Measurements from ENCODE around the gene PCYT1B.
A peak's percentile ranks its signal among the peaks of the same experiment; 100 is the strongest.

PCYT1B gene

GRCh38 chrX:24647257-24648058, at the start of gene PCYT1B:
TSS of gene PCYT1B (minus strand) at chrX:24647347. CDS start at chrX:24647105, 242 bp downstream.
- peak; percentile 67 to 75 for DNase-seq
- H3K36me3 ChIP-seq: no peaks in the 10 kb centered on the region
- H3K4me3 ChIP-seq: peak within 1 kb of the TSS; percentile 36 to 46
- TF ChIP-seq, protein P1, sequence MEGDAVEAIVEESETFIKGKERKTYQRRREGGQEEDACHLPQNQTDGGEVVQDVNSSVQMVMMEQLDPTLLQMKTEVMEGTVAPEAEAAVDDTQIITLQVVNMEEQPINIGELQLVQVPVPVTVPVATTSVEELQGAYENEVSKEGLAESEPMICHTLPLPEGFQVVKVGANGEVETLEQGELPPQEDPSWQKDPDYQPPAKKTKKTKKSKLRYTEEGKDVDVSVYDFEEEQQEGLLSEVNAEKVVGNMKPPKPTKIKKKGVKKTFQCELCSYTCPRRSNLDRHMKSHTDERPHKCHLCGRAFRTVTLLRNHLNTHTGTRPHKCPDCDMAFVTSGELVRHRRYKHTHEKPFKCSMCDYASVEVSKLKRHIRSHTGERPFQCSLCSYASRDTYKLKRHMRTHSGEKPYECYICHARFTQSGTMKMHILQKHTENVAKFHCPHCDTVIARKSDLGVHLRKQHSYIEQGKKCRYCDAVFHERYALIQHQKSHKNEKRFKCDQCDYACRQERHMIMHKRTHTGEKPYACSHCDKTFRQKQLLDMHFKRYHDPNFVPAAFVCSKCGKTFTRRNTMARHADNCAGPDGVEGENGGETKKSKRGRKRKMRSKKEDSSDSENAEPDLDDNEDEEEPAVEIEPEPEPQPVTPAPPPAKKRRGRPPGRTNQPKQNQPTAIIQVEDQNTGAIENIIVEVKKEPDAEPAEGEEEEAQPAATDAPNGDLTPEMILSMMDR (IDR thresholded peaks at IDR 0.05): no peak
- H3K27me3 ChIP-seq: no peaks in the 10 kb centered on the region
- H3K4me1 ChIP-seq: peaks cover 0 to 6% (median 2%) of the 10 kb centered on the region in 4 donors
- peak within 1 kb of the TSS in 1 of 2 donors; percentile 22 for H3K27ac ChIP-seq
- no peaks in the 10 kb centered on the region for H3K9me3 ChIP-seq
- intact Hi-C loops (cut with DNase I; ENCODE audit: low total_unique reads): no loop called here

- peaks cover 0 to 7% (median 4%) of the 10 kb centered on the region in 4 donors for H3K4me1 ChIP-seq
- intact Hi-C loops (cut with DNase I; ENCODE audit: low total_unique reads): no loop called here
- H3K9me3 ChIP-seq: no peaks in the 10 kb centered on the region
- H3K4me3 ChIP-seq: no peak overlapping the region
- H3K27ac ChIP-seq: no peak overlapping the region
- TF ChIP-seq, protein P1 (IDR thresholded peaks at IDR 0.05): no peak
- DNase-seq: no peak
- no peaks in the 10 kb centered on the region for H3K27me3 ChIP-seq
- peaks cover 0 to 7% (median 6%) of the 10 kb centered on the region in 3 donors for H3K36me3 ChIP-seq
Measured at GRCh38 chrX:24696294-24696693, 49.1 kb upstream of the PCYT1B start.

DNA sequence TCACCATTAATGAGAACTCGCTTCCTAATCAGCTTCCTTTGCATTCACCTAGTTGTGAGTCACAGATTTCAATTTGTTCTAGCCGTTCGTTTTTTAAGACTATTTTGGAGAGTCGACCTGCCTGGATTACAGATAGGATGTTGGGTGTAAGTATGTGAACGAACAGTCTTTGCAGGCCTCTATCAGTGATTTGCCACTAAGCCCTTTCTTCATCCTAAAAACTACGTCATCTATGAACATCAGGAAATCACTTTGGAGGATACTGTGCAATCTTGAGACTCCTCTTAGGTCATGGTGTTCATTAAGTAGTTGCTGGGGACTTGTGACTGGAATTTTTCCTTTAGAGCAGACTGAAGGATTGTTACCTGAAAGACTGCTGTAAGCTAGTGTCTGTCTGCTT, 47.7 kb upstream of the PCYT1B start:
- no peak for DNase-seq
- TF ChIP-seq, protein P1 (IDR thresholded peaks at IDR 0.05): no peak
- H3K27ac ChIP-seq: no peak overlapping the region
- no peak overlapping the region for H3K4me3 ChIP-seq
- H3K4me1 ChIP-seq: peaks cover 0 to 7% (median 4%) of the 10 kb centered on the region in 4 donors
- intact Hi-C loops (cut with DNase I; ENCODE audit: low total_unique reads): no loop called here
- no peaks in the 10 kb centered on the region for H3K27me3 ChIP-seq
- H3K36me3 ChIP-seq: peaks cover 0 to 3% (median 0%) of the 10 kb centered on the region in 3 donors
- no peaks in the 10 kb centered on the region for H3K9me3 ChIP-seq

- peak within 1 kb of the TSS; percentile 64 to 67 for H3K4me3 ChIP-seq
- H3K27me3 ChIP-seq: no peaks in the 10 kb centered on the region
- TF ChIP-seq, protein P1 (IDR thresholded peaks at IDR 0.05): peak in 1 of 2 experiments; percentile 10
- H3K4me1 ChIP-seq: peaks cover 0 to 7% (median 4%) of the 10 kb centered on the region in 4 donors
- intact Hi-C loops (cut with DNase I; ENCODE audit: low total_unique reads): no loop called here
- no peaks in the 10 kb centered on the region for H3K36me3 ChIP-seq
- DNase-seq: peak; percentile 87 to 97
- H3K27ac ChIP-seq: peak within 1 kb of the TSS; percentile 76 to 82
- H3K9me3 ChIP-seq: no peaks in the 10 kb centered on the region
Measured at GRCh38 chrX:24693453-24694202, 46.5 kb upstream of the PCYT1B start, which contains the start of gene POLA1. TSS of gene POLA1 (plus strand) at chrX:24693918. CDS start at chrX:24693962, 44 bp downstream.

DNA sequence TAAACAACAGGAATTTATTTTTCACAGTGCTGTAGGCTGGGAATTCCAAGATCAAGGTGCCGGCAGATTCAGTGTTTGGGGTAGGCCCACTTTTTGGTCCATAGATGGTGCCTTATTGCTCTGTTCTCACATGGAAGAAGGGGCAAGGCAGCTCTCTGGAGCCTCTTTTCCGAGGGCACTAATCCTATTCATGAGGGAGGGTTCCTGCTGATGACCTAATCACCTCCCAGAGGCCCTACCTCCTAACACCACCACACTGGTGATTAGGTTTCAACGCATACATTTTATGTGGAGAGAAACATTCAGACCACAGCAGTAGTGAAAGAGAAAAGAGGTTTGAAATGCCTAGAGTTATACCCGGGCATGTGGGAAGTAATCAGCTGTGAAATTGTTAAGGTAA, 45.2 kb upstream of the PCYT1B start:
- TF ChIP-seq, protein P1 (IDR thresholded peaks at IDR 0.05): no peak
- Histone ChIP-seq H3K4me1 (peaks cover 0 to 7% (median 4%) of the 10 kb centered on the region in 4 donors), H3K4me3 (no peak overlapping the region), H3K27ac (no peak overlapping the region), H3K9me3 (no peaks in the 10 kb centered on the region), H3K36me3 (no peaks in the 10 kb centered on the region), H3K27me3 (no peaks in the 10 kb centered on the region)
- no peak for DNase-seq
- intact Hi-C loops (cut with DNase I; ENCODE audit: low total_unique reads): no loop called here
